Testis (tissue), 3 donors: Measurements from ENCODE around the gene PTPRN2. TPM values are rescaled to one million over a fixed set of nuclear protein-coding genes. Genes with fewer than 3 reads are reported as not detected.

ENCODE experiments used
- DNase-seq: peaks from one replicate; pipeline ENCODE4 v3.0.0-alpha.2; 2019
- H3K27ac ChIP-seq, 2 donors: fragments of 200-600 bp; sonication (generic); one replicate each; pipeline ENCODE4 v1.5.1; 2019
- H3K27me3 ChIP-seq: fragments of 200-600 bp; sonication (generic); one replicate; pipeline ENCODE4 v1.5.1; 2019
- H3K36me3 ChIP-seq: fragments of 200-600 bp; sonication (generic); one replicate; pipeline ENCODE4 v1.5.1; 2017; ENCODE audit warnings: low read depth; ENCODE audit errors: missing control alignments
- H3K4me1 ChIP-seq: fragments of 200-600 bp; sonication (generic); one replicate; pipeline ENCODE4 v1.5.1; 2019
- H3K4me3 ChIP-seq, 2 donors: fragments of 200-600 bp; sonication (generic); one replicate each; pipeline ENCODE4 v1.5.1; 2017 to 2019
- H3K9me3 ChIP-seq: fragments of 200-600 bp; sonication (generic); one replicate; pipeline ENCODE4 v1.5.1; 2017
- POLR2A ChIP-seq: fragments of 450-650 bp; IDR thresholded peaks from one replicate; pipeline ENCODE4 v1.6.1; 2017; ENCODE audit warnings: antibody characterized with exemption, mild to moderate bottlenecking, moderate library complexity
- WGBS, 2 donors: methylation state at CpG; one replicate each; pipeline ENCODE4 v1.1.5; 2018; 5-methylcytosine and 5-hydroxymethylcytosine counted together
- intact Hi-C: fragments of 100-400 bp; cut with DNase I; formaldehyde crosslinking; loops from one replicate; pipeline ENCODE4 v1.15.1; 2023; ENCODE audit warnings: low total_unique reads
- polyA plus RNA-seq: library from polyadenylated mRNA; stranded (reverse); fragments of 350-450 nt; fragmentation: Illumina TruSeq; extraction: RNeasy Lipid Tissue Mini Kit (QIAGEN cat#74804); gene quantifications from one replicate; pipeline ENCODE4 v1.2.3, GENCODE V29; 2014; ENCODE audit warnings: low read depth, low replicate concordance; ENCODE audit not compliant: insufficient read depth
- total RNA-seq, 2 donors: library from RNA; depleted of rRNA; stranded (reverse); fragments of >200 nt; gene quantifications; one replicate each; pipeline ENCODE4 v1.2.3, GENCODE V29; 2016
- TF ChIP-seq, protein P1 (sequence below), 3 experiments: fragments of 450-650 bp in 2 of 3; fragments of 200-600 bp in 1 of 3; sonication (generic) in 1 of 3; IDR thresholded peaks; one replicate each; pipeline ENCODE4 v1.5.1; 2016 to 2019; ENCODE audit warnings: antibody characterized with exemption in 3 of 3, mild to moderate bottlenecking in 2 of 3, moderate library complexity in 1 of 3

The PTPRN2 gene
- total and polyA plus RNA-seq, 3 donors from 2014 or later: 9.3 to 10.8 (median 9.8) TPM

DNA sequence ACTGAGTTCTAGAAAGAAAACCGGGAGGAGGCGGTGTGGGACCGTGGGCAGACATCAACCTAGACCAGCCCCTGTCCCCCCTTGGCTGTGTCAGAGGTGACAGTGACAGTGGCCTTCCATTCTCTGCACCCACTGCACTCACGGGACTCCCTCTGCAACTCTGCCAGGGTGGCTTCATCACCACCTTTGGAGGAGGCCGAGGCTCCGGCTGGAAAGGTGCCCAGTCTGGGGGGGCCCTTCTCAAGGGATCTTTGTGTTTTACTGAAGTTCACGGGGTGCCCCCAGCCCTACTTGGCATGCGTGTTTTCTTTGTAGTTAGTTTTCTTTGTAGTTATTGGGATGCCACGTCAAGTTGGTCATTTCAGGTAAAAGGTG lies 833.2 kb downstream of the PTPRN2 start:
- Histone ChIP-seq H3K4me3 (no peak overlapping the region), H3K27me3 (no peaks in the 10 kb centered on the region), H3K27ac (no peak overlapping the region), H3K4me1 (no peaks in the 10 kb centered on the region), H3K36me3 (no peaks in the 10 kb centered on the region), H3K9me3 (no peaks in the 10 kb centered on the region)
- TF ChIP-seq, protein P1, sequence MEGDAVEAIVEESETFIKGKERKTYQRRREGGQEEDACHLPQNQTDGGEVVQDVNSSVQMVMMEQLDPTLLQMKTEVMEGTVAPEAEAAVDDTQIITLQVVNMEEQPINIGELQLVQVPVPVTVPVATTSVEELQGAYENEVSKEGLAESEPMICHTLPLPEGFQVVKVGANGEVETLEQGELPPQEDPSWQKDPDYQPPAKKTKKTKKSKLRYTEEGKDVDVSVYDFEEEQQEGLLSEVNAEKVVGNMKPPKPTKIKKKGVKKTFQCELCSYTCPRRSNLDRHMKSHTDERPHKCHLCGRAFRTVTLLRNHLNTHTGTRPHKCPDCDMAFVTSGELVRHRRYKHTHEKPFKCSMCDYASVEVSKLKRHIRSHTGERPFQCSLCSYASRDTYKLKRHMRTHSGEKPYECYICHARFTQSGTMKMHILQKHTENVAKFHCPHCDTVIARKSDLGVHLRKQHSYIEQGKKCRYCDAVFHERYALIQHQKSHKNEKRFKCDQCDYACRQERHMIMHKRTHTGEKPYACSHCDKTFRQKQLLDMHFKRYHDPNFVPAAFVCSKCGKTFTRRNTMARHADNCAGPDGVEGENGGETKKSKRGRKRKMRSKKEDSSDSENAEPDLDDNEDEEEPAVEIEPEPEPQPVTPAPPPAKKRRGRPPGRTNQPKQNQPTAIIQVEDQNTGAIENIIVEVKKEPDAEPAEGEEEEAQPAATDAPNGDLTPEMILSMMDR (IDR thresholded peaks at IDR 0.05): no peak
- no peak for TF ChIP-seq POLR2A
- intact Hi-C loops: no loop called here
- DNase-seq: no peak
- WGBS, 2 donors: 84 to 90% methylated on average over 6 to 9 of the region's 9 CpGs

DNA sequence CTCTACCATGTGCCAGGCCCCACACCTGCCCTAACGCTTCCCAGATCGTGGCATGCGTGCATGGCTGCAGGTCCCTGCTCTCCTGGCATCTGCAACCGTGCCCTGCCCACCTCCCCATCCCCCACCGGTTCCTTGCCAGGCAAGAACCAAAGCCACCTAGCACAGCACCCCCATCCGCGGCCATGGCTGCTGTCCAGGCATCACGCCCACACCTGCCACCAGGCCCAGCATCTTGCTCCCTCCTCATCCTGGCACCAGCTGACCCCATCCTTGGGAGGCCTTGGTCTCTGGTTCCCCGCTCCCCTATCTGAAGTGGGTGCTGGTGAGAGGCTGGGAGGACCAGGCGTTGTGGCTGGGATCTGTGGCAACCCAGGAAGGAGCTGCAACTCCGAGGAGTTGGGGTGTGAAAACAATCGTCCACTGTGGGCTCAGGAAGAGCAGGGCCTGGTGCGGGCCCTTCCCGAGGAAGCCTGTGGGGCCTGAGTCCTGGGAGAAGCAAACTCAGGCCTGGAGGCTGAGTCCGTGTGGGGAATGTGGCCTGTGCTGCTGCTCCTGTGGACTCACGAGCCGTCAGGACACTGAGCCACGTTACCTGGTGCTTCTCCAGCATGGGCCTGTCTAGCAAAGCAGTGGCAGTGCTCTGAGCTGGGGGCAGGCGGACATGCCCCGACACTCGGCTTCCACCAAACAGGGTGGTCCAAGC lies 833.8 kb downstream of the PTPRN2 start:
- Histone ChIP-seq H3K27me3 (no peaks in the 10 kb centered on the region), H3K4me3 (no peak overlapping the region), H3K4me1 (no peaks in the 10 kb centered on the region), H3K36me3 (no peaks in the 10 kb centered on the region), H3K27ac (no peak overlapping the region), H3K9me3 (no peaks in the 10 kb centered on the region)
- intact Hi-C loops: no loop called here
- no peak for DNase-seq
- no peak for TF ChIP-seq POLR2A
- TF ChIP-seq, protein P1 (IDR thresholded peaks at IDR 0.05): no peak
- 91 to 94% methylated on average over 12 to 21 of the region's 21 CpGs for WGBS, 2 donors

GRCh38 chr7:157752832-157753291 lies 834.8 kb downstream of the PTPRN2 start:
- intact Hi-C loops: no loop called here

DNA sequence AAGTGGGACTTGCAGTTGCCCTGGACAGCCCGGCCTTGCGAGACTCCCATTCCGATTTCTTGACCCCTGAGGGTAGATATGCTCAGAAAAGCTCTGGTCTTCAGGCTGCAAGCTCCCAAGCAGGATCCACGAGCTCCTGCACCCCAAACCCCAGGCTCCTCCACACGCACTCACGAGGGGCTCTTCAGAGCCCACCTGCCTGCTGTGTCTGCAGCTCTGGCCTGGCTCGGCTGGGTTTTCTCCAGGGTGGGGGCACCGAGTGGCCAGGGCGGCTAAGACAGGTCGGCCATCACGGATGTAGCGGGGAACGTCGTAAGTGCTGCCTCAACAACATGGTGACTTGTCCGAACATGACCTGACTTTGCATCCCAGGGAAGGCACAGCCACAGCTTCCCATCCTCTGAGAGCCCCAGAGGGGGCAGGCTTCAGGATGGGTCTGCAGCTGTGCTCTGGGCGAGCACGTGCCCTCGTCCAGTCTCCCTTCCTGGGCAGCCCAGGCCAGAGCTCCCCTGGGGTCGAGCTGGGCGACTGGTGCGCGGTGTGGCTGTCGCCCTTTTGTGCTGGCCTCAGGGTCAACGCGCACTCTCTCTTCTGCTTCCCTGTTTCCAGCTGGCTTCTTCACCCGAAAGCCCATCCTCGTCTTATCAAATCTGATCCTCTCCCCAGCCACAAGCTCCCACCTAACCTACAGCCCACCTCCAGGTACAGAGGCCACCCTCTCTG lies 835.5 kb downstream of the PTPRN2 start:
- WGBS, 2 donors: 88 to 91% methylated on average over 11 to 27 of the region's 27 CpGs
- DNase-seq: no peak
- no peaks in the 10 kb centered on the region for H3K4me1 ChIP-seq
- TF ChIP-seq, protein P1 (IDR thresholded peaks at IDR 0.05): no peak
- TF ChIP-seq POLR2A: no peak
- H3K27ac ChIP-seq: no peak overlapping the region
- H3K4me3 ChIP-seq: no peak overlapping the region
- intact Hi-C loops: no loop called here
- no peaks in the 10 kb centered on the region for H3K27me3 ChIP-seq
- no peaks in the 10 kb centered on the region for H3K36me3 ChIP-seq
- no peaks in the 10 kb centered on the region for H3K9me3 ChIP-seq

More at GRCh38 chr7:157752832-157753291, 834.8 kb downstream of the PTPRN2 start:
- Histone ChIP-seq H3K4me1 (no peaks in the 10 kb centered on the region), H3K27ac (no peak overlapping the region), H3K4me3 (no peak overlapping the region), H3K27me3 (no peaks in the 10 kb centered on the region), H3K36me3 (no peaks in the 10 kb centered on the region), H3K9me3 (no peaks in the 10 kb centered on the region)
- peak; percentile 24 for DNase-seq
- TF ChIP-seq, protein P1 (IDR thresholded peaks at IDR 0.05): no peak
- TF ChIP-seq POLR2A: no peak
- 54 to 59% methylated on average over 16 to 18 of the region's 18 CpGs for WGBS, 2 donors
